Measurements from ENCODE around the gene COL11A2. TPM values are rescaled to one million over a fixed set of nuclear protein-coding genes. Genes with fewer than 3 reads are reported as not detected.

COL11A2 gene
- total RNA-seq, 1 experiment from 2014 or later: 3.7 TPM

DNA sequence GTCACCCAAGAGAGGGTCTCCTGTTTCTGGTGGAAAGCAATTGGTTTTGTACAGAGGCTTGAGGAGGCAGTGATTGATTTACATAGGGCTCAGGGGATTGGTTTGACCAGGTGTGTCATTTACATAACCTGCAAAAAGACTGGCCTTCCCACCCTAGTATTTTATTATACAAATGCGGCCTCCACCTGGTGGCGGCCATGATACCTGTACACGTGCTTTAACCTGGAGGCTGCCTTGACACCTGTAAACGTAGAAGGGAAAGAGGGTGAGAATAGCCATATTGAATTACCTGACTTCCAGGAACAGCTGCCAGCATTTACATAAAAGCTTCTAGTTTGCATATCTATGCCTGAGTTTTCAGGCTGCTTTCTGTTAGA lies 67.8 kb downstream of the COL11A2 start (continued):
- TF ChIP-seq, protein P1, sequence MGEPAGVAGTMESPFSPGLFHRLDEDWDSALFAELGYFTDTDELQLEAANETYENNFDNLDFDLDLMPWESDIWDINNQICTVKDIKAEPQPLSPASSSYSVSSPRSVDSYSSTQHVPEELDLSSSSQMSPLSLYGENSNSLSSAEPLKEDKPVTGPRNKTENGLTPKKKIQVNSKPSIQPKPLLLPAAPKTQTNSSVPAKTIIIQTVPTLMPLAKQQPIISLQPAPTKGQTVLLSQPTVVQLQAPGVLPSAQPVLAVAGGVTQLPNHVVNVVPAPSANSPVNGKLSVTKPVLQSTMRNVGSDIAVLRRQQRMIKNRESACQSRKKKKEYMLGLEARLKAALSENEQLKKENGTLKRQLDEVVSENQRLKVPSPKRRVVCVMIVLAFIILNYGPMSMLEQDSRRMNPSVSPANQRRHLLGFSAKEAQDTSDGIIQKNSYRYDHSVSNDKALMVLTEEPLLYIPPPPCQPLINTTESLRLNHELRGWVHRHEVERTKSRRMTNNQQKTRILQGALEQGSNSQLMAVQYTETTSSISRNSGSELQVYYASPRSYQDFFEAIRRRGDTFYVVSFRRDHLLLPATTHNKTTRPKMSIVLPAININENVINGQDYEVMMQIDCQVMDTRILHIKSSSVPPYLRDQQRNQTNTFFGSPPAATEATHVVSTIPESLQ (CRISPR knock-in tag; IDR thresholded peaks at IDR 0.05): no peak
- no peak for TF ChIP-seq ZNF416 (CRISPR knock-in tag; IDR thresholded peaks at IDR 0.05)
- TF ChIP-seq NFYB (CRISPR knock-in tag; conservative IDR thresholded peaks at IDR 0.05; ENCODE audit: low read depth): no peak
- TF ChIP-seq ZNF138 (CRISPR knock-in tag; conservative IDR thresholded peaks at IDR 0.05): no peak
- TF ChIP-seq, protein P2, sequence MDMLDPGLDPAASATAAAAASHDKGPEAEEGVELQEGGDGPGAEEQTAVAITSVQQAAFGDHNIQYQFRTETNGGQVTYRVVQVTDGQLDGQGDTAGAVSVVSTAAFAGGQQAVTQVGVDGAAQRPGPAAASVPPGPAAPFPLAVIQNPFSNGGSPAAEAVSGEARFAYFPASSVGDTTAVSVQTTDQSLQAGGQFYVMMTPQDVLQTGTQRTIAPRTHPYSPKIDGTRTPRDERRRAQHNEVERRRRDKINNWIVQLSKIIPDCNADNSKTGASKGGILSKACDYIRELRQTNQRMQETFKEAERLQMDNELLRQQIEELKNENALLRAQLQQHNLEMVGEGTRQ (CRISPR knock-in tag; IDR thresholded peaks at IDR 0.05): no peak
- no peak for TF ChIP-seq TP53 (CRISPR knock-in tag; IDR thresholded peaks at IDR 0.05)
- no peak for TF ChIP-seq ZNF317 (CRISPR knock-in tag; IDR thresholded peaks at IDR 0.05; ENCODE audit: borderline replicate concordance, low read depth)
- TF ChIP-seq, protein P3, sequence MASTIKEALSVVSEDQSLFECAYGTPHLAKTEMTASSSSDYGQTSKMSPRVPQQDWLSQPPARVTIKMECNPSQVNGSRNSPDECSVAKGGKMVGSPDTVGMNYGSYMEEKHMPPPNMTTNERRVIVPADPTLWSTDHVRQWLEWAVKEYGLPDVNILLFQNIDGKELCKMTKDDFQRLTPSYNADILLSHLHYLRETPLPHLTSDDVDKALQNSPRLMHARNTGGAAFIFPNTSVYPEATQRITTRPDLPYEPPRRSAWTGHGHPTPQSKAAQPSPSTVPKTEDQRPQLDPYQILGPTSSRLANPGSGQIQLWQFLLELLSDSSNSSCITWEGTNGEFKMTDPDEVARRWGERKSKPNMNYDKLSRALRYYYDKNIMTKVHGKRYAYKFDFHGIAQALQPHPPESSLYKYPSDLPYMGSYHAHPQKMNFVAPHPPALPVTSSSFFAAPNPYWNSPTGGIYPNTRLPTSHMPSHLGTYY (CRISPR knock-in tag; IDR thresholded peaks at IDR 0.05): no peak

DNA sequence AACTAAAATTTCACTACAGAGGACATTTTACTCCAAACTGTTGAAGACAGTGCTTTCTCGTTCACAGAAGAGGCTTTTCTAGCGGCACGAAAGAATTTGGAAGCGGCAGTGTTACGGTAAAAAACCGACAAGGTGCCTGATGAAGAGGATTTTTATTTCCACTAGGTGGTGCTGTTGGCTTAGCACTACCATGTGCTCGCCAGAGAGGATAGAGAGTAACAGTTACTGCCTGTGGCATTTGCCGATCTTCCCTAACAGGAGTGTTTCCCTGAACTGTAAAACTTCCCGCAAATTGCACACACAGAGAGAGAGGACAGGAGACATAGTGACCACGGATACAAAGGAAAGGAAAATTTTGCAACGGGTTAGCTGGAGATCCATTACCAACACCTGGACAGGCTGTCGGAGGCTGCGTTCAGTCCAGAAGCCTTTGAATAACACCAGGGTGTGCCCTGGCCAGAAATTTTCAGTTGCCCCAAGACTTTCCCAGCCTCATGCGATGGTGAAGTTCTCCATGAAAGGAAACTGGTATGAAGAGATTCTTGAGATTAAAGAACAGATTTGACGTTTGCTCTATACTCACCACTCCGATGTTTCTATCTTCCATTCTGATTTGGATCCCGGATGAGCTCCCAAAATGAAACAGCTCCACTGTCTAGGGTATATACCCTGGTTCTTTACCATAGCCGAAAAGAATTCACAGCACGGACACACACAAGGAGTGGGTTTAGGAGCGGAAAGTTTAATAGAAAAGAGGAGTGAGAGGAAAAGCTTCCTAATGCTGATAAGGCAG lies 68.3 kb downstream of the COL11A2 start:
- Mint-ChIP-seq H3K36me3 (peaks cover 50% of the 10 kb centered on the region), H3K4me1 (peaks cover 73% of the 10 kb centered on the region), H3K4me3 (peak overlapping the region; percentile 60), H3K27me3 (ENCODE audit: low read depth) (peaks cover 2% of the 10 kb centered on the region; the same call in 1 of the 2 replicates), H3K9me3 (peaks cover 19% of the 10 kb centered on the region), H3K27ac (peak overlapping the region; percentile 93)
- DNase-seq (ENCODE audit: low spot score): no peak
- ATAC-seq: peak; percentile 56
- CTCF ChIA-PET: interaction anchor here (0.6 to 4.8 kb wide), 24 partner anchors 8 to 189 kb away, joined by 3 to 76 read pairs (median 8); partner anchors contain the start of genes B3GALT4, HLA-DOA, HLA-DPA1 and RING1
- TF ChIP-seq ETV6 (CRISPR knock-in tag; IDR thresholded peaks at IDR 0.05) (no peak), ZNF121 (CRISPR knock-in tag; IDR thresholded peaks at IDR 0.05) (no peak), MYBL2 (CRISPR knock-in tag; IDR thresholded peaks at IDR 0.05) (peak; percentile 69; the same call in 1 of the 2 replicates), ZNF396 (CRISPR knock-in tag; IDR thresholded peaks at IDR 0.05; ENCODE audit: borderline replicate concordance) (no peak), PRRX2 (CRISPR knock-in tag; IDR thresholded peaks at IDR 0.05) (no peak), FOXJ3 (CRISPR knock-in tag; IDR thresholded peaks at IDR 0.05; ENCODE audit: borderline replicate concordance) (no peak)
- TF ChIP-seq, protein P4, sequence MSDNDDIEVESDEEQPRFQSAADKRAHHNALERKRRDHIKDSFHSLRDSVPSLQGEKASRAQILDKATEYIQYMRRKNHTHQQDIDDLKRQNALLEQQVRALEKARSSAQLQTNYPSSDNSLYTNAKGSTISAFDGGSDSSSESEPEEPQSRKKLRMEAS (CRISPR knock-in tag; IDR thresholded peaks at IDR 0.05): peak; percentile 85
- TF ChIP-seq, protein P5, sequence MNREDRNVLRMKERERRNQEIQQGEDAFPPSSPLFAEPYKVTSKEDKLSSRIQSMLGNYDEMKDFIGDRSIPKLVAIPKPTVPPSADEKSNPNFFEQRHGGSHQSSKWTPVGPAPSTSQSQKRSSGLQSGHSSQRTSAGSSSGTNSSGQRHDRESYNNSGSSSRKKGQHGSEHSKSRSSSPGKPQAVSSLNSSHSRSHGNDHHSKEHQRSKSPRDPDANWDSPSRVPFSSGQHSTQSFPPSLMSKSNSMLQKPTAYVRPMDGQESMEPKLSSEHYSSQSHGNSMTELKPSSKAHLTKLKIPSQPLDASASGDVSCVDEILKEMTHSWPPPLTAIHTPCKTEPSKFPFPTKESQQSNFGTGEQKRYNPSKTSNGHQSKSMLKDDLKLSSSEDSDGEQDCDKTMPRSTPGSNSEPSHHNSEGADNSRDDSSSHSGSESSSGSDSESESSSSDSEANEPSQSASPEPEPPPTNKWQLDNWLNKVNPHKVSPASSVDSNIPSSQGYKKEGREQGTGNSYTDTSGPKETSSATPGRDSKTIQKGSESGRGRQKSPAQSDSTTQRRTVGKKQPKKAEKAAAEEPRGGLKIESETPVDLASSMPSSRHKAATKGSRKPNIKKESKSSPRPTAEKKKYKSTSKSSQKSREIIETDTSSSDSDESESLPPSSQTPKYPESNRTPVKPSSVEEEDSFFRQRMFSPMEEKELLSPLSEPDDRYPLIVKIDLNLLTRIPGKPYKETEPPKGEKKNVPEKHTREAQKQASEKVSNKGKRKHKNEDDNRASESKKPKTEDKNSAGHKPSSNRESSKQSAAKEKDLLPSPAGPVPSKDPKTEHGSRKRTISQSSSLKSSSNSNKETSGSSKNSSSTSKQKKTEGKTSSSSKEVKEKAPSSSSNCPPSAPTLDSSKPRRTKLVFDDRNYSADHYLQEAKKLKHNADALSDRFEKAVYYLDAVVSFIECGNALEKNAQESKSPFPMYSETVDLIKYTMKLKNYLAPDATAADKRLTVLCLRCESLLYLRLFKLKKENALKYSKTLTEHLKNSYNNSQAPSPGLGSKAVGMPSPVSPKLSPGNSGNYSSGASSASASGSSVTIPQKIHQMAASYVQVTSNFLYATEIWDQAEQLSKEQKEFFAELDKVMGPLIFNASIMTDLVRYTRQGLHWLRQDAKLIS (CRISPR knock-in tag; IDR thresholded peaks at IDR 0.05; ENCODE audit: borderline replicate concordance): no peak
- TF ChIP-seq, protein P6, sequence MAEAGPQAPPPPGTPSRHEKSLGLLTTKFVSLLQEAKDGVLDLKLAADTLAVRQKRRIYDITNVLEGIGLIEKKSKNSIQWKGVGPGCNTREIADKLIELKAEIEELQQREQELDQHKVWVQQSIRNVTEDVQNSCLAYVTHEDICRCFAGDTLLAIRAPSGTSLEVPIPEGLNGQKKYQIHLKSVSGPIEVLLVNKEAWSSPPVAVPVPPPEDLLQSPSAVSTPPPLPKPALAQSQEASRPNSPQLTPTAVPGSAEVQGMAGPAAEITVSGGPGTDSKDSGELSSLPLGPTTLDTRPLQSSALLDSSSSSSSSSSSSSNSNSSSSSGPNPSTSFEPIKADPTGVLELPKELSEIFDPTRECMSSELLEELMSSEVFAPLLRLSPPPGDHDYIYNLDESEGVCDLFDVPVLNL (CRISPR knock-in tag; IDR thresholded peaks at IDR 0.05; ENCODE audit: borderline replicate concordance, low read depth): no peak
- TF ChIP-seq, protein P7, sequence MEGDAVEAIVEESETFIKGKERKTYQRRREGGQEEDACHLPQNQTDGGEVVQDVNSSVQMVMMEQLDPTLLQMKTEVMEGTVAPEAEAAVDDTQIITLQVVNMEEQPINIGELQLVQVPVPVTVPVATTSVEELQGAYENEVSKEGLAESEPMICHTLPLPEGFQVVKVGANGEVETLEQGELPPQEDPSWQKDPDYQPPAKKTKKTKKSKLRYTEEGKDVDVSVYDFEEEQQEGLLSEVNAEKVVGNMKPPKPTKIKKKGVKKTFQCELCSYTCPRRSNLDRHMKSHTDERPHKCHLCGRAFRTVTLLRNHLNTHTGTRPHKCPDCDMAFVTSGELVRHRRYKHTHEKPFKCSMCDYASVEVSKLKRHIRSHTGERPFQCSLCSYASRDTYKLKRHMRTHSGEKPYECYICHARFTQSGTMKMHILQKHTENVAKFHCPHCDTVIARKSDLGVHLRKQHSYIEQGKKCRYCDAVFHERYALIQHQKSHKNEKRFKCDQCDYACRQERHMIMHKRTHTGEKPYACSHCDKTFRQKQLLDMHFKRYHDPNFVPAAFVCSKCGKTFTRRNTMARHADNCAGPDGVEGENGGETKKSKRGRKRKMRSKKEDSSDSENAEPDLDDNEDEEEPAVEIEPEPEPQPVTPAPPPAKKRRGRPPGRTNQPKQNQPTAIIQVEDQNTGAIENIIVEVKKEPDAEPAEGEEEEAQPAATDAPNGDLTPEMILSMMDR (IDR thresholded peaks at IDR 0.05): peak; percentile 65; the same call in 1 of the 2 replicates
- TF ChIP-seq, protein P8, sequence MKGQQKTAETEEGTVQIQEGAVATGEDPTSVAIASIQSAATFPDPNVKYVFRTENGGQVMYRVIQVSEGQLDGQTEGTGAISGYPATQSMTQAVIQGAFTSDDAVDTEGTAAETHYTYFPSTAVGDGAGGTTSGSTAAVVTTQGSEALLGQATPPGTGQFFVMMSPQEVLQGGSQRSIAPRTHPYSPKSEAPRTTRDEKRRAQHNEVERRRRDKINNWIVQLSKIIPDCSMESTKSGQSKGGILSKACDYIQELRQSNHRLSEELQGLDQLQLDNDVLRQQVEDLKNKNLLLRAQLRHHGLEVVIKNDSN (CRISPR knock-in tag; IDR thresholded peaks at IDR 0.05): no peak
- POLR2A ChIA-PET: interaction anchor here (0.6 to 0.9 kb wide), 2 partner anchors 113 to 154 kb away, joined by 3 read pairs; no protein-coding TSS in a partner anchor
